Measurements from ENCODE around the gene USO1. TPM values are rescaled to one million over a fixed set of nuclear protein-coding genes. Genes with fewer than 3 reads are reported as not detected.

Gene USO1
- polyA plus RNA-seq, 1 donor (not counting 4 experiments of a cell fraction or from before 2014, with no cell fraction given) = 75.4 TPM

GRCh38 chr4:75679876-75680575 lies 44.4 kb upstream of the USO1 start:
- Histone ChIP-seq H3K9me3 (ENCODE audit: control insufficient read depth, low read depth, low read length) (no peaks in the 10 kb centered on the region), H3K36me3 (ENCODE audit: control insufficient read depth in 2 of 2, extremely low read depth in 1 of 2, insufficient read depth in 2 of 2, low read length in 2 of 2) (peaks cover 0 to 3% of the 10 kb centered on the region in 2 experiments), H3K27ac (ENCODE audit: control insufficient read depth, insufficient read depth, low read length) (no peak overlapping the region), H4K20me1 (ENCODE audit: control insufficient read depth, extremely low read depth, insufficient read depth, low read length) (no peaks in the 10 kb centered on the region), H3K79me2 (ENCODE audit: control insufficient read depth, insufficient read depth, low read length) (no peaks in the 10 kb centered on the region), H3K4me1 (ENCODE audit: control insufficient read depth, extremely low read depth, insufficient read depth, low read length) (no peaks in the 10 kb centered on the region), H3K4me3 (ENCODE audit: control insufficient read depth in 2 of 3, extremely low read depth in 1 of 3, insufficient read depth in 2 of 3, low read depth in 1 of 3, low read length in 3 of 3) (no peak overlapping the region), H3K27me3 (ENCODE audit: control insufficient read depth, extremely low read depth, insufficient read depth, low read length) (no peaks in the 10 kb centered on the region), H3K9ac (ENCODE audit: control insufficient read depth, extremely low read depth, insufficient read depth, low read length) (no peak overlapping the region), H2AFZ (ENCODE audit: control insufficient read depth, low read length) (no peak overlapping the region), H3K9me1 (ENCODE audit: control insufficient read depth, extremely low read depth, insufficient read depth, low read length) (no peaks in the 10 kb centered on the region), H3K4me2 (ENCODE audit: control insufficient read depth, extremely low read depth, insufficient read depth, low read depth, low read length) (no peak overlapping the region)
- TF ChIP-seq EZH2 (IDR thresholded peaks at IDR 0.05; ENCODE audit: low read length) = no peak
- TF ChIP-seq, protein P1, sequence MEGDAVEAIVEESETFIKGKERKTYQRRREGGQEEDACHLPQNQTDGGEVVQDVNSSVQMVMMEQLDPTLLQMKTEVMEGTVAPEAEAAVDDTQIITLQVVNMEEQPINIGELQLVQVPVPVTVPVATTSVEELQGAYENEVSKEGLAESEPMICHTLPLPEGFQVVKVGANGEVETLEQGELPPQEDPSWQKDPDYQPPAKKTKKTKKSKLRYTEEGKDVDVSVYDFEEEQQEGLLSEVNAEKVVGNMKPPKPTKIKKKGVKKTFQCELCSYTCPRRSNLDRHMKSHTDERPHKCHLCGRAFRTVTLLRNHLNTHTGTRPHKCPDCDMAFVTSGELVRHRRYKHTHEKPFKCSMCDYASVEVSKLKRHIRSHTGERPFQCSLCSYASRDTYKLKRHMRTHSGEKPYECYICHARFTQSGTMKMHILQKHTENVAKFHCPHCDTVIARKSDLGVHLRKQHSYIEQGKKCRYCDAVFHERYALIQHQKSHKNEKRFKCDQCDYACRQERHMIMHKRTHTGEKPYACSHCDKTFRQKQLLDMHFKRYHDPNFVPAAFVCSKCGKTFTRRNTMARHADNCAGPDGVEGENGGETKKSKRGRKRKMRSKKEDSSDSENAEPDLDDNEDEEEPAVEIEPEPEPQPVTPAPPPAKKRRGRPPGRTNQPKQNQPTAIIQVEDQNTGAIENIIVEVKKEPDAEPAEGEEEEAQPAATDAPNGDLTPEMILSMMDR (optimal IDR thresholded peaks at IDR 0.05 in 1 of 3, IDR thresholded peaks at IDR 0.05 in 1 of 3, conservative IDR thresholded peaks at IDR 0.05 in 1 of 3; ENCODE audit: extremely low read depth in 1 of 3, insufficient read depth in 2 of 3, low read length in 3 of 3) = no peak
- no peak for DNase-seq (ENCODE audit: low read depth, low spot score)
- FAIRE-seq = no peak
- dilution Hi-C loops (cut with MboI; ENCODE audit: extremely low pct_ligation_motif_present, low sequenced_read_pairs) = no loop called here

- Histone ChIP-seq H3K36me3 (ENCODE audit: control insufficient read depth in 2 of 2, extremely low read depth in 1 of 2, insufficient read depth in 2 of 2, low read length in 2 of 2) (peaks cover 0 to 3% of the 10 kb centered on the region in 2 experiments), H3K9ac (ENCODE audit: control insufficient read depth, extremely low read depth, insufficient read depth, low read length) (no peak overlapping the region), H3K27ac (ENCODE audit: control insufficient read depth, insufficient read depth, low read length) (no peak overlapping the region), H2AFZ (ENCODE audit: control insufficient read depth, low read length) (no peak overlapping the region), H3K9me3 (ENCODE audit: control insufficient read depth, low read depth, low read length) (no peaks in the 10 kb centered on the region), H3K9me1 (ENCODE audit: control insufficient read depth, extremely low read depth, insufficient read depth, low read length) (no peaks in the 10 kb centered on the region), H3K27me3 (ENCODE audit: control insufficient read depth, extremely low read depth, insufficient read depth, low read length) (no peaks in the 10 kb centered on the region), H3K4me1 (ENCODE audit: control insufficient read depth, extremely low read depth, insufficient read depth, low read length) (no peaks in the 10 kb centered on the region), H3K4me2 (ENCODE audit: control insufficient read depth, extremely low read depth, insufficient read depth, low read depth, low read length) (no peak overlapping the region), H3K4me3 (ENCODE audit: control insufficient read depth in 2 of 3, extremely low read depth in 1 of 3, insufficient read depth in 2 of 3, low read depth in 1 of 3, low read length in 3 of 3) (no peak overlapping the region), H3K79me2 (ENCODE audit: control insufficient read depth, insufficient read depth, low read length) (no peaks in the 10 kb centered on the region), H4K20me1 (ENCODE audit: control insufficient read depth, extremely low read depth, insufficient read depth, low read length) (no peaks in the 10 kb centered on the region)
- no peak for DNase-seq (ENCODE audit: low read depth, low spot score)
- TF ChIP-seq, protein P1 (optimal IDR thresholded peaks at IDR 0.05 in 1 of 3, IDR thresholded peaks at IDR 0.05 in 1 of 3, conservative IDR thresholded peaks at IDR 0.05 in 1 of 3; ENCODE audit: extremely low read depth in 1 of 3, insufficient read depth in 2 of 3, low read length in 3 of 3) = no peak
- no peak for TF ChIP-seq EZH2 (IDR thresholded peaks at IDR 0.05; ENCODE audit: low read length)
- dilution Hi-C loops (cut with MboI; ENCODE audit: extremely low pct_ligation_motif_present, low sequenced_read_pairs) = no loop called here
- no peak for FAIRE-seq
These were observed 40.8 kb upstream of the USO1 start for GRCh38 chr4:75683482-75684155.
